ENCODE results near the gene LMO7.
"Not testable (repeated sequence)": the region's sequence is repeated elsewhere in the genome, so short reads cannot be mapped to it uniquely, and the experiment has no call there.

LMO7 gene

DNA sequence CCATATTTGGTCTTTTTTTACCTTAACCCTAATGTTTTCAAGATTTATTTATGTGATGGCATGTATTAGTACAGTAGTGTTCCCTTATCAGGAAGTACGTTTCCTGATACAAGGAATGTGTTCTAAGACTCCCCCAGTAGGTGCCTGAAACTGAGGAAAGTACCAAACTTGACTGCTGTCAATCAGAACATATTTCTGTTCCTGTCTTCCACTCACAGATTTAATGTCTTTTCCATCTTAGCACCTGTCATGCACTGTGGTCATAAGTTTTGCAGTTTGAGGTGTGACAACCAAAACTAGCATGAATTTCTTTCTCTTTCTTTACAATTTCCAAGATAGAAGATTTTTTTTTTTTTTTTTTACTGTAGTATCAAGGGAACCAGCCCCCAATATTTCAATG is 62.9 kb downstream of the LMO7 start:
- no peak for DNase-seq
- no peak for TF ChIP-seq GATA1 (IDR thresholded peaks at IDR 0.05; ENCODE audit: low read depth, low read length)
- TF ChIP-seq POLR2A (IDR thresholded peaks at IDR 0.05; ENCODE audit: low read length), result no peak

DNA sequence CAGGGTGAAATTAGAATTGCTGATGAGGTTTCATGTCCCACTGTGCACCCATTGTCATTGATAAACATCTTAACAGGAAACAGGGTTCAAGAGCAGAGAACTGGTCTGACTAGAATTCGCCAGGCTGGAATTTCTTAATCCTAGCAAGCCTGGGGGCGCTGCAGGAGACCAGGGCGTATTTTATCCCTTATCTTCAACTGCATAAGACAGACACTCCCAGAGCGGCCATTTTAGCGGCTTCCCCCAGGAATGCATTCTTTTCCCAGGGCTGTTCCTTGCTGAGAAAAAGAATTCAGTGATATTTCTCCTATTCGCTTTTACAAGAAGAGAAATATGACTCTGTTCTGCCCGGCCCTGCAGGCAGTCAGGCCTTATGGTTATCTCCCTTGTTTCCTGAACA is 63.6 kb downstream of the LMO7 start:
- DNase-seq, result not testable (repeated sequence)

DNA sequence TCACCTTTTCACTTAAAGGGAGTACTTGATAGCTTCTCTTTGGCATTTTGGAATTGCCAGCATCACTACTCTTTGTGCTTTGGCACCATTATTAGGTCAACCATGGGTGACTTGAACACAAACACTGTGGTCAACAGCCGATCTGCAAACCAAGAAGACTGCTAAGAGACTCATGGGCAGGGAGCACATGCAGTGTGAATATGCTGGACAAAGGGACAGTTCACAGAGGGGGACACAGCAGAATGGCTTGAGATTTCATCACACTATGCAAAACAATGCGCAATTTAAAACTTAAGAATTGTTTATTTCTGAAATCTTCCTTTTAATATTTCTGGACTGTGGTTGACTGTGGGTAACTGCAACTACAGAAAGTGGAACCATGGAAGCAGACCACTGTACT is 64.4 kb downstream of the LMO7 start:
- no peak for DNase-seq
- TF ChIP-seq POLR2A (IDR thresholded peaks at IDR 0.05; ENCODE audit: low read length), result no peak
- no peak for TF ChIP-seq GATA1 (IDR thresholded peaks at IDR 0.05; ENCODE audit: low read depth, low read length)

DNA sequence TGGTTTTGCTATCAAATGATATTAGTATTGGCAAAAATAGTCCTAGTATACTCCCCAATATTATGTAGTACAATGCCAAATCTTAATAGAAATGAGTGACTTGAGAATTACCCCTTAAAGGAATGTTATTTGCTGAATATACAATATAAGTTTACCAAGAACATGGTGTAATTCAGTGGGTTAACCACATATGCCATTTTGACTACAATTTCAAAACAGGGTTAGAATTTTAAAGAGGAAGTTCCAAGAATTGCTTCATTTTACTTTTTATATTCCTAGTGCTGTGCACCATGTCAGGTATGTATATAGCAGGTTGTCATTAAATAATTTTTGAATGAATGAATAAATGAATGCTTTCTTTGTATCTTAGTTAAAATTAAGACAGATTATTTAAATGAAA is 66.3 kb downstream of the LMO7 start:
- TF ChIP-seq GATA1 (IDR thresholded peaks at IDR 0.05; ENCODE audit: low read depth, low read length), result no peak
- no peak for TF ChIP-seq POLR2A (IDR thresholded peaks at IDR 0.05; ENCODE audit: low read length)
- DNase-seq, result no peak

DNA sequence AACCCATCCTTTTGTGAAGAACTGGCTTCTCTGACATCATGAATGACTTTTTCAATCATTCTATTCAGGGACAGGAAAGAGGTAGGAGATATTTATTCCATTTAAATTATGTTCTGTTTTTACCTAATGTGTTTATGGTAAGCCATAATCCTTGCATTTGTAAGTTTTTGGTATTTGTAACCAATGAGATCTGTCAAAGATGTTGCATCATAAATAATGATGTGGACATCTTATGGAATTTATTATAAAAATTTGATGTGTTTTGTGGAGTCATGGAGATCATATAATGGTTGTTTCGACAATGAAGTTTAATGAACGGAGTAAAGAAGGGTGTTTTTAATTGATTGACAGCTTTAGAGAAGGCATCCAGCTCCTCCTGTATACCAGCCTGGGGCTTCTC is 67.6 kb downstream of the LMO7 start:
- no peak for DNase-seq
- TF ChIP-seq GATA1 (IDR thresholded peaks at IDR 0.05; ENCODE audit: low read depth, low read length) (no peak), POLR2A (IDR thresholded peaks at IDR 0.05; ENCODE audit: low read length) (no peak)

DNA sequence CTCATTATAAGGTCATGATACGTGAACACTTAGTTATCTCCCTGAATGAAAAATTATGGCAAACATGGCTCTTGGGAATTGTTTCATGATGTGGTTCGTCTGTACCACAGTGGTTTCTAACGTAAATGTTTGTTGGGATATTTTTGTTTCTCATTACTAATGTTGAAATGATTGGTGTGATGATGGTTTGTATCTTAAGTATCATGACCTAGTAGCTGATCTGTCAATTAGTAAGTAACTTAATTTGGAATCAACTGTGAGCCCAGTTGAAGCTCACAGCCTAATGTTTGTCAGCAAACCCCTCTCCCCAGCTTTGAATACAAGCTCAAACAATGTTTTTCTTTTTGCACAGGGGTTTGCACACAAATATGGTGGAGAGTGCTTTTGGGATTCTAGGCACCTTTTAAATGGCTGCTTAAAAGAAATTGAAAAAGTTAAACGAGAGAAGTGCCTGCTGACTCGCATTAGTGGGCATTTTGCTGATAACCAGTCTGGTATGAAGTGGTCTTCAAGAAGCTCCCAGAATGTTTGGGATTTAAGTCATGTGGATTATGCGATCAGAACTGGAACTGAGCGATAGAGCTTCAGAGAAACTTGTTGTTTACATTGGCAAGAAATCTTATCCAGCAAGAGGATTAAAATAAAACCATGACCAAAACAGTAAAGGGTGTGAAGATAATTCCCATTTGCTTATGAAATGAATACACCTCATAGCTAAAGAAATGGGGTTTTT is 68.2 kb downstream of the LMO7 start:
- DNase-seq, result no peak
- TF ChIP-seq GATA1 (IDR thresholded peaks at IDR 0.05; ENCODE audit: low read depth, low read length) (no peak), POLR2A (IDR thresholded peaks at IDR 0.05; ENCODE audit: low read length) (no peak)

DNA sequence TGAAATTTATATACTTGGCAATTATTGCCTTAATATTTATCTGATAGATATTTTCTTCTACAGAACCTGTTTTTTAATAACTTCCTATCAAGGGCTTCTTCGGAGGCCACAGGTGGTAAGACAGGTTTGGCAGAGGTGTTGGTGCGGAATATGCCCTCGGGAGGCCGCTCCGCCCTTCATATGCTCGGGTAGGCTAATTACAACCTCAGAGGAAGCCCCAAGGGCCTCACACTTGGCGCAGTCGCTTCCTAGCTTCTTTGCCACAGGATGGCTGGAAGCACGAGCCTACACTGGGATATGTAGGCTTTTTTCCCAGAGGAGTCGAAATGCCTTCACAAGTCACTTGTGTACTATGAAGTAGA is 68.8 kb downstream of the LMO7 start:
- TF ChIP-seq POLR2A (IDR thresholded peaks at IDR 0.05; ENCODE audit: low read length) (no peak), GATA1 (IDR thresholded peaks at IDR 0.05; ENCODE audit: low read depth, low read length) (no peak)
- DNase-seq, result no peak

DNA sequence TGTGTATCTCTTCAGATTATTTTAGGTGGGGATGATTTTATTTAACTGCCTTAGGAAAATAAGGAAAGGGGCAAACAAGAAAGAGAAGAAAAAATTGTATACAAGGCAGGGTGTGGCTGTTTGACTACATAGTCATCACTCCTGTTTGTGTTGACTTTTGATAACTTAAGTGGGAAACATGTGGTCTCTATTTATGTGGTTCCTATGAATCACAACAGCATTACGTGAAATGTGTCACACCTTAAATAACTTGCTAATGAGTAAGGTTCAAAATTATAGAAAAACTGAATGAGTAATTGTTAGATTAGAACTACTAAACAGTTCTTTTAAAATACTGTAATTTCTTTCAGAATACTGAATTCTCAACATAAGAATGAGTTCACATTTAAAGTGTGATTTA is 69.3 kb downstream of the LMO7 start:
- DNase-seq, result no peak
- no peak for TF ChIP-seq POLR2A (IDR thresholded peaks at IDR 0.05; ENCODE audit: low read length)
- TF ChIP-seq GATA1 (IDR thresholded peaks at IDR 0.05; ENCODE audit: low read depth, low read length), result no peak

DNA sequence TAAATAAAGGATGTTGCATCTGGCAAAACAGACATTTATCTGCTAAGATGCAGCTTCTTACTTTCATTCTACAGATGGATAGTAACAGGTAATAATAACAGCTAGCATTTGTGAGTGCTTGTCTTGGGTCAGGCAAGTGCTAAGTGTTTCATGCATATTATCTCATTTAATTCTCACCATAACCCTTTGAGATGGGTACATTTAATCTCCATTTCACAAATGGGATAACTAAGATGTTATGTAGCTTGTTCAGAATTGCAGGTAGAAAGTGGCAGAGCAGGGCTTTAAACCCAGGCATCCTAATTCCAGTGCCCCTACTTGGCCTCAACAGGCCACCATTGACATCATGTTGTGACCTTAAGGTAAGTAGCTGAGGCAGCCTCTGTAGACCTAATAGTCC is 69.8 kb downstream of the LMO7 start:
- TF ChIP-seq GATA1 (IDR thresholded peaks at IDR 0.05; ENCODE audit: low read depth, low read length), result no peak
- TF ChIP-seq POLR2A (IDR thresholded peaks at IDR 0.05; ENCODE audit: low read length), result no peak

DNA sequence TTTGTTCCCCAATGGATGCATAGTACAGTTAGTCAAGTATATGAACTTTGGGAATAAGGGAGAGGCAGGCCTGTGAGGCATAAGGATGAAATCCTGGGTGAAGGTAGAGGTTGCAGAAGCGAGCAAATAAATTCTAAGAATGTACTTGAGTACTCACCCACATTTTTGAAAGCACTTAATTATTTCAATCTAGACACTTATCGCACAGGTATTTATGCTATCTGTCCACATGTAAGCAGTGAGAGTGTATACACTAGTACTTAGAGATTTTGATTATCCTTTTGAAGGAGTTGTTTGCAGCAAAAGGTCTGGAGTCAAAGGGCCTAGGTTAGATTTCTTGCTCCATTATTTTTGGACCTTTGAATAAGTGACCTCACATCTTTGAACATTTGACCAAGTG is 77.7 kb downstream of the LMO7 start:
- DNase-seq, result no peak
- TF ChIP-seq GATA1 (IDR thresholded peaks at IDR 0.05; ENCODE audit: low read depth, low read length) (no peak), POLR2A (IDR thresholded peaks at IDR 0.05; ENCODE audit: low read length) (no peak)

More for the DNA sequence above, 69.8 kb downstream of the LMO7 start:
- no peak for DNase-seq

DNA sequence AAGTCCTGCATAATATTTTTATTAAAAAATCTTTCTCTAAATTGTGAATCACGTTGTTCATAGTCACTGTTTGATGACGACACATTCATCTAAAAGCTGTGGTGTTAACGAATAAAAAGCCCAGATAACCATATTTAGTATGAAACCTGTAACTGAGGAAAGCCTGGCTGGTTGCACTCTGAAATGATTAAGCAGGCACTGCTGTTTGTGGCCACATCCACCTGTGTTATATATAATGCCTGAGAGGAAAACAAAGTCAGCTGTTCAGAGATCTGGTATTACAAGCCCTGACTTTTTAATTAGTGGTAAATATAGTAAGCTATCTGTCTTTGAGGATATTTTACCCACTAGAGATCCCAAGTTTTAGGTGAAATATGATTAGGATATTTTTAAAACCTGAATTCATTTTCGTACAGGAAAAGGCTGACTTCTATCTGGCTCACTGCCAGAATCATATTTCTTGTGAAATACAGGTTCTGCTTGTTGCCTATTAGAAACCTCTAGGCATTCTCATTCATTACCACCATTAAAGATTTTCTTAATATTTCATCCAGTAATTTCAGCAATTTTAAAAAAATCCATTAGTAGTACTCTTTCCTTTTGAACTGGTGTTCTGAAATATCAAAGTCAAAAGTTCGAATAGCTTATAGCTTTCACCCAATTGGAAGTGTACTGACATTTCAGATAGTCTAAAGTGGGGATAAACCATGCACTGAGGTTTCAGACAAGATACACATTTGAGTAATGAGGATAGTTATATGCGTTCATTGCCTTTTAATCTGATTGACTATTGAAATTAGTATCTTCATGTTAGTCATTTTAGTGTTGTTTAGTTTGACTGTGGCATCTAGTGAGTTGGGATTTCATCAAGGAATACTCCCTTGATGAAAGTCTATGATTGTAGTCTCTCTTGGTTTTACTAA is 79.7 kb downstream of the LMO7 start:
- DNase-seq, result no peak
- TF ChIP-seq GATA1 (IDR thresholded peaks at IDR 0.05; ENCODE audit: low read depth, low read length) (no peak), POLR2A (IDR thresholded peaks at IDR 0.05; ENCODE audit: low read length) (no peak)

DNA sequence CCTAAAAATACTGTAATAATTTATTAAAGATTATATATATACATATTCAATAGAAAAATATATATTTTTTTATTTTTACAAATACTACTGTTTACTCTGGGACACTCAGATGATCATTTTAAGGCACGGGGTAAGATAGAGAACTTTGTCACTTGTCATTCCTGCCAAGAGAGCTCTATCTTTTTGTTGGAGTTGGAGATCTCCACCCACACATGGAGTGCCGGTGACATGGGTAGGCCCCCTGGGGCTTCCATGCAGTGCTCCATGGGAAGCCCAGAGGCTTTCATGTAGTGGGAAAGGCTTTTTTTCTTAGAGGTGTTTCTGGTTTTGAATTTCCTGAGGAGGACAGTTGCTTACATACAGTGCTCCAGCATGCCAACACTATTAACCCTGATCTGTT is 81.4 kb downstream of the LMO7 start:
- DNase-seq, result no peak
- TF ChIP-seq POLR2A (IDR thresholded peaks at IDR 0.05; ENCODE audit: low read length) (no peak), GATA1 (IDR thresholded peaks at IDR 0.05; ENCODE audit: low read depth, low read length) (no peak)

DNA sequence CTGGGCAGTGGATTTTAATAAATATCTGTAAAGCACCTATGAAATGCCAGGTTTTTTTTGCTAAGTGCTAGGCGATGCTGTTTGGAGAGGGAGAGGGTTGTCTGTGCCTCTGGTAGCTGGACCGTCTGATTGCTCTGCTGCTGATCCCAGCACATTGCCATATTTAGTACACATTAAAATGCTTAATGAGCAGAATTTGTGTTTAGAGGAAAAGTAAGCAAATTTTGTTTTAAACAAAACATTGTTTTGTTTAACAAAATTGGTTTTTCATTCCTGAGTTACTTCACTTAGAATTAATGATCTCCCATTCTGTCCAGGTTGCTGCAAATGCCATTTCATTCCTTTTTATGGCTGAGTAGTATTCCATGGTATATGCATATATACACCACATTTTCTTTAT is 85.2 kb downstream of the LMO7 start:
- no peak for TF ChIP-seq GATA1 (IDR thresholded peaks at IDR 0.05; ENCODE audit: low read depth, low read length)
- TF ChIP-seq POLR2A (IDR thresholded peaks at IDR 0.05; ENCODE audit: low read length), result no peak
- no peak for DNase-seq

DNA sequence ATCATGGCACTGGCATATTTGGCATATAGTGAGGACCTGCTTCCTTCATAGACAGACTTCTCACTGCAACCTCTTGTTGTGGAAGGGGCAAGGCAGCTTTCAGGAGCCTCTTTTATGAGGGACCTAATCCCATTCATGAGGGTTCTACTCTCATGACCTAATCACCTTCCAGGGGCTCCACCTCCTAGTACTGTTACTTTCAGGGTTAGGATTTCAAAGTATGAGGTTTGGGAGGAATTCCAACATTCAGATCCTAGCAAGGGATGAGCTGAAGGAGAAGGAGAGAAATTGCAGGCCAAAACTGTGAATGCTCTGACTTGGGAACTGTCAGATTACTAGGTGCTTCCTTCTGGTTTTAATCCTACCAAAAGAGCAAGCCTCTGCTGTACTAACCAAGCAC is 87.8 kb downstream of the LMO7 start:
- TF ChIP-seq POLR2A (IDR thresholded peaks at IDR 0.05; ENCODE audit: low read length) (no peak), GATA1 (IDR thresholded peaks at IDR 0.05; ENCODE audit: low read depth, low read length) (no peak)
- DNase-seq, result no peak

Measured in erythroblast (primary cell).